ENCODE results near the gene GAL3ST1. TPM values are rescaled to one million over a fixed set of nuclear protein-coding genes. Genes with fewer than 3 reads are reported as not detected.

Gene GAL3ST1
- total and polyA plus RNA-seq, 2 of the 8 experiments (the other 6 are each of a cell fraction or from before 2014, with no cell fraction given): 11.0 to 32.5 TPM

DNA sequence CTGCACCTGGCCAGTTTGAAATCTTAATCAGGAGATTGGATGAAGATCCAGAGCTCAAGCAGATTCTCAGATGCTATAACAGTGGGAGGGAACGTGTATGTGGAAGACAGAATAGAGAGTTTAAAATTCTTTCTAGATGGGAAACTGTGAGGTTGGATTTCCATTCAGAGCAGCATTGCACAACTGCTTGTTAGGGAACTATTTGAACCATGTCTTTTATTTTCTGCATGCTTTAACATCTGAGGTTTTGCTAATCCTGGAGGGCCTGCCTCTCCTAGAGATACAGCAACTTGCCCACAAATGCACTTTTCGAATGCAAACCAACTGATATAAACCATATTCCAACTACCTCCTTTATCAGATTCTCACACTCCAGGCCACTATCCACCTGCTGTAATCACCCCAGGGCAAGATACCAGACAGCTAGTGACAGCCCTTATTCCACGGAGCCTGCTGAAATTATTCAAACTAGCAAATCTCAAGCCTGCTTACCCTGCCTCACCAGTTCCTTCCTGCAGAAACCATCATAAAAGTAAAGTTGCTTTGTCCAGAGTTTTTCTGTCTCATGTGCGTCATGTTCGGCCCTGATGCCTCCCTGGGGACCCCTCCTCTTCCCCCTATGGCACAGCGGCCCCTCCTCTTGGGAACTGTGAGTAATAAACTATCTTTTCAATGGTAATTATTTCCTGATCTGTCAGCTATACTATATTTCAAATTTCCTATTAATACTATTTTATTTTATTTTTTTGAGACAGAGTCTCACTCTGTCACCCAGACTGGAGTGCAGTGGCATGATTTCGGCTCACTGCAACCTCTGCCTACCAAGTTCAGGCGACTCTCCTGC lies 50.6 kb downstream of the GAL3ST1 start (continued):
- TF ChIP-seq, protein P1, sequence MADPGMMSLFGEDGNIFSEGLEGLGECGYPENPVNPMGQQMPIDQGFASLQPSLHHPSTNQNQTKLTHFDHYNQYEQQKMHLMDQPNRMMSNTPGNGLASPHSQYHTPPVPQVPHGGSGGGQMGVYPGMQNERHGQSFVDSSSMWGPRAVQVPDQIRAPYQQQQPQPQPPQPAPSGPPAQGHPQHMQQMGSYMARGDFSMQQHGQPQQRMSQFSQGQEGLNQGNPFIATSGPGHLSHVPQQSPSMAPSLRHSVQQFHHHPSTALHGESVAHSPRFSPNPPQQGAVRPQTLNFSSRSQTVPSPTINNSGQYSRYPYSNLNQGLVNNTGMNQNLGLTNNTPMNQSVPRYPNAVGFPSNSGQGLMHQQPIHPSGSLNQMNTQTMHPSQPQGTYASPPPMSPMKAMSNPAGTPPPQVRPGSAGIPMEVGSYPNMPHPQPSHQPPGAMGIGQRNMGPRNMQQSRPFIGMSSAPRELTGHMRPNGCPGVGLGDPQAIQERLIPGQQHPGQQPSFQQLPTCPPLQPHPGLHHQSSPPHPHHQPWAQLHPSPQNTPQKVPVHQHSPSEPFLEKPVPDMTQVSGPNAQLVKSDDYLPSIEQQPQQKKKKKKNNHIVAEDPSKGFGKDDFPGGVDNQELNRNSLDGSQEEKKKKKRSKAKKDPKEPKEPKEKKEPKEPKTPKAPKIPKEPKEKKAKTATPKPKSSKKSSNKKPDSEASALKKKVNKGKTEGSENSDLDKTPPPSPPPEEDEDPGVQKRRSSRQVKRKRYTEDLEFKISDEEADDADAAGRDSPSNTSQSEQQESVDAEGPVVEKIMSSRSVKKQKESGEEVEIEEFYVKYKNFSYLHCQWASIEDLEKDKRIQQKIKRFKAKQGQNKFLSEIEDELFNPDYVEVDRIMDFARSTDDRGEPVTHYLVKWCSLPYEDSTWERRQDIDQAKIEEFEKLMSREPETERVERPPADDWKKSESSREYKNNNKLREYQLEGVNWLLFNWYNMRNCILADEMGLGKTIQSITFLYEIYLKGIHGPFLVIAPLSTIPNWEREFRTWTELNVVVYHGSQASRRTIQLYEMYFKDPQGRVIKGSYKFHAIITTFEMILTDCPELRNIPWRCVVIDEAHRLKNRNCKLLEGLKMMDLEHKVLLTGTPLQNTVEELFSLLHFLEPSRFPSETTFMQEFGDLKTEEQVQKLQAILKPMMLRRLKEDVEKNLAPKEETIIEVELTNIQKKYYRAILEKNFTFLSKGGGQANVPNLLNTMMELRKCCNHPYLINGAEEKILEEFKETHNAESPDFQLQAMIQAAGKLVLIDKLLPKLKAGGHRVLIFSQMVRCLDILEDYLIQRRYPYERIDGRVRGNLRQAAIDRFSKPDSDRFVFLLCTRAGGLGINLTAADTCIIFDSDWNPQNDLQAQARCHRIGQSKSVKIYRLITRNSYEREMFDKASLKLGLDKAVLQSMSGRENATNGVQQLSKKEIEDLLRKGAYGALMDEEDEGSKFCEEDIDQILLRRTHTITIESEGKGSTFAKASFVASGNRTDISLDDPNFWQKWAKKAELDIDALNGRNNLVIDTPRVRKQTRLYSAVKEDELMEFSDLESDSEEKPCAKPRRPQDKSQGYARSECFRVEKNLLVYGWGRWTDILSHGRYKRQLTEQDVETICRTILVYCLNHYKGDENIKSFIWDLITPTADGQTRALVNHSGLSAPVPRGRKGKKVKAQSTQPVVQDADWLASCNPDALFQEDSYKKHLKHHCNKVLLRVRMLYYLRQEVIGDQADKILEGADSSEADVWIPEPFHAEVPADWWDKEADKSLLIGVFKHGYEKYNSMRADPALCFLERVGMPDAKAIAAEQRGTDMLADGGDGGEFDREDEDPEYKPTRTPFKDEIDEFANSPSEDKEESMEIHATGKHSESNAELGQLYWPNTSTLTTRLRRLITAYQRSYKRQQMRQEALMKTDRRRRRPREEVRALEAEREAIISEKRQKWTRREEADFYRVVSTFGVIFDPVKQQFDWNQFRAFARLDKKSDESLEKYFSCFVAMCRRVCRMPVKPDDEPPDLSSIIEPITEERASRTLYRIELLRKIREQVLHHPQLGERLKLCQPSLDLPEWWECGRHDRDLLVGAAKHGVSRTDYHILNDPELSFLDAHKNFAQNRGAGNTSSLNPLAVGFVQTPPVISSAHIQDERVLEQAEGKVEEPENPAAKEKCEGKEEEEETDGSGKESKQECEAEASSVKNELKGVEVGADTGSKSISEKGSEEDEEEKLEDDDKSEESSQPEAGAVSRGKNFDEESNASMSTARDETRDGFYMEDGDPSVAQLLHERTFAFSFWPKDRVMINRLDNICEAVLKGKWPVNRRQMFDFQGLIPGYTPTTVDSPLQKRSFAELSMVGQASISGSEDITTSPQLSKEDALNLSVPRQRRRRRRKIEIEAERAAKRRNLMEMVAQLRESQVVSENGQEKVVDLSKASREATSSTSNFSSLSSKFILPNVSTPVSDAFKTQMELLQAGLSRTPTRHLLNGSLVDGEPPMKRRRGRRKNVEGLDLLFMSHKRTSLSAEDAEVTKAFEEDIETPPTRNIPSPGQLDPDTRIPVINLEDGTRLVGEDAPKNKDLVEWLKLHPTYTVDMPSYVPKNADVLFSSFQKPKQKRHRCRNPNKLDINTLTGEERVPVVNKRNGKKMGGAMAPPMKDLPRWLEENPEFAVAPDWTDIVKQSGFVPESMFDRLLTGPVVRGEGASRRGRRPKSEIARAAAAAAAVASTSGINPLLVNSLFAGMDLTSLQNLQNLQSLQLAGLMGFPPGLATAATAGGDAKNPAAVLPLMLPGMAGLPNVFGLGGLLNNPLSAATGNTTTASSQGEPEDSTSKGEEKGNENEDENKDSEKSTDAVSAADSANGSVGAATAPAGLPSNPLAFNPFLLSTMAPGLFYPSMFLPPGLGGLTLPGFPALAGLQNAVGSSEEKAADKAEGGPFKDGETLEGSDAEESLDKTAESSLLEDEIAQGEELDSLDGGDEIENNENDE (IDR thresholded peaks at IDR 0.05; ENCODE audit: insufficient replicate concordance, low read length): no peak
- TF ChIP-seq CREB1 (IDR thresholded peaks at IDR 0.05) (no peak), SUZ12 (IDR thresholded peaks at IDR 0.05; ENCODE audit: low read length) (no peak), POU5F1 (IDR thresholded peaks at IDR 0.05; ENCODE audit: low read depth, low read length) (no peak), SIN3A (conservative IDR thresholded peaks at IDR 0.05 in 1 of 2, IDR thresholded peaks at IDR 0.05 in 1 of 2; ENCODE audit: low read depth in 1 of 2, low read length in 2 of 2) (no peak), TBP (IDR thresholded peaks at IDR 0.05; ENCODE audit: low read depth, low read length) (no peak), SAP30 (IDR thresholded peaks at IDR 0.05; ENCODE audit: insufficient read depth, insufficient replicate concordance, low read length) (no peak), EZH2 (IDR thresholded peaks at IDR 0.05; ENCODE audit: low read depth, low read length, severe bottlenecking) (no peak), TEAD4 (IDR thresholded peaks at IDR 0.05; ENCODE audit: low read depth, low read length) (no peak), EGR1 (IDR thresholded peaks at IDR 0.05; ENCODE audit: borderline replicate concordance, low read depth, low read length) (no peak)

Measured in H1 (cell line).